IMR-90 (cell line): ENCODE results near the gene STX7. TPM values are rescaled to one million over a fixed set of nuclear protein-coding genes. Genes with fewer than 3 reads are reported as not detected.

Experiments used
- ATAC-seq: fragments of 200-7000 bp; cut with Tn5 transposase; 2 replicates; pipeline ENCODE4 v1.9.1; 2020; ENCODE audit warnings: low read depth, mild to moderate bottlenecking, moderate library complexity
- BruUV-seq: library from RNA; stranded (reverse); fragments of 400-500 nt; replicated peaks from 2 replicates; lab custom pipeline; 2021; lab: Mats Ljungman, UMichigan
- CTCF ChIA-PET: fragments of 300-600 bp; formaldehyde crosslinking; extraction: SDS; loops from one replicate; lab custom pipeline; 2021; ENCODE audit warnings: antibody characterized with exemption; lab: Yijun Ruan, JAX
- POLR2A ChIA-PET: fragments of 300-600 bp; sonication (Branson Sonifier 250); formaldehyde crosslinking; loops from one replicate; lab custom pipeline; 2022; ENCODE audit warnings: antibody characterized with exemption; ENCODE audit not compliant: unreplicated experiment; lab: Charles Lee
- DNase-seq: peaks from one replicate; pipeline ENCODE4 v3.0.0; 2013
- H2AFZ ChIP-seq: replicated peaks from 2 replicates; pipeline ENCODE3; 2013; ENCODE audit warnings: low read length, mild to moderate bottlenecking; ENCODE audit not compliant: poor library complexity
- H2AK5ac ChIP-seq: 2 replicates; pipeline ENCODE4 v1.6.1; 2013; ENCODE audit warnings: low read depth, low read length, inconsistent platforms
- H2AK9ac ChIP-seq: replicated peaks from 2 replicates; pipeline ENCODE3; 2013; ENCODE audit warnings: mild to moderate bottlenecking, low read depth, low read length, moderate library complexity; ENCODE audit not compliant: poor library complexity
- H2BK120ac ChIP-seq: 2 replicates; pipeline ENCODE4 v1.6.1; 2013; ENCODE audit warnings: low read depth, low read length, inconsistent platforms
- H2BK15ac ChIP-seq: 3 replicates; pipeline ENCODE4 v1.6.1; 2013; ENCODE audit warnings: low read depth, low read length, inconsistent platforms
- H2BK20ac ChIP-seq: 2 replicates; pipeline ENCODE4 v1.6.1; 2013; ENCODE audit warnings: low read depth, mild to moderate bottlenecking, inconsistent platforms, low read length, moderate library complexity
- H2BK5ac ChIP-seq: 2 replicates; pipeline ENCODE4 v1.6.1; 2013; ENCODE audit warnings: mild to moderate bottlenecking, low read depth, low read length, inconsistent platforms; ENCODE audit not compliant: poor library complexity, severe bottlenecking
- H3K14ac ChIP-seq: replicated peaks from 2 replicates; pipeline ENCODE4 v1.6.1; 2013; ENCODE audit warnings: low read depth, low read length, inconsistent platforms
- H3K18ac ChIP-seq: 2 replicates; pipeline ENCODE4 v1.6.1; 2013; ENCODE audit warnings: low read depth, low read length, control low read depth
- H3K23ac ChIP-seq: 2 replicates; pipeline ENCODE4 v1.6.1; 2013; ENCODE audit warnings: low read depth, low read length, inconsistent platforms
- H3K27ac ChIP-seq: 2 replicates; pipeline ENCODE4 v1.5.1; 2013; ENCODE audit warnings: mild to moderate bottlenecking, control low read depth, low read length; ENCODE audit not compliant: insufficient read depth
- H3K27me3 ChIP-seq: 2 replicates; pipeline ENCODE4 v1.6.1; 2013; ENCODE audit warnings: low read length; ENCODE audit not compliant: control insufficient read depth, insufficient read depth
- H3K36me3 ChIP-seq: 2 replicates; pipeline ENCODE4 v1.6.1; 2013; ENCODE audit warnings: low read length, mixed read lengths; ENCODE audit not compliant: control insufficient read depth, insufficient read depth
- H3K4ac ChIP-seq: 2 replicates; pipeline ENCODE4 v1.6.1; 2013; ENCODE audit warnings: low read depth, low read length, inconsistent platforms
- H3K4me1 ChIP-seq: 2 replicates; pipeline ENCODE4 v1.6.1; 2013; ENCODE audit warnings: low read length, mixed read lengths; ENCODE audit not compliant: control insufficient read depth, insufficient read depth
- H3K4me2 ChIP-seq: 2 replicates; pipeline ENCODE4 v1.6.1; 2013; ENCODE audit warnings: low read depth, mild to moderate bottlenecking, control low read depth, low read length, moderate library complexity
- H3K4me3 ChIP-seq: 2 replicates; pipeline ENCODE4 v1.5.1; 2013; ENCODE audit warnings: low read depth, mild to moderate bottlenecking, control low read depth, low read length, moderate library complexity; ENCODE audit not compliant: insufficient read depth
- H3K56ac ChIP-seq: 2 replicates; pipeline ENCODE4 v1.6.1; 2013; ENCODE audit warnings: low read length, inconsistent platforms; ENCODE audit not compliant: insufficient read depth; ENCODE audit errors: extremely low read depth
- H3K79me1 ChIP-seq, 2 experiments: 2 replicates each; pipeline ENCODE4 v1.6.1; 2013; ENCODE audit warnings: low read length in 2 of 2, inconsistent platforms in 1 of 2, low read depth in 1 of 2
- H3K9ac ChIP-seq: 2 replicates; pipeline ENCODE4 v1.6.1; 2013; ENCODE audit warnings: low read depth, low read length, control low read depth
- H3K9me1 ChIP-seq: 2 replicates; pipeline ENCODE4 v1.6.1; 2013; ENCODE audit warnings: low read length, inconsistent platforms; ENCODE audit not compliant: insufficient read depth
- H3K9me3 ChIP-seq: 2 replicates; pipeline ENCODE4 v1.6.1; 2013; ENCODE audit warnings: low read length; ENCODE audit not compliant: control insufficient read depth, insufficient read depth
- H4K20me1 ChIP-seq: 2 replicates; pipeline ENCODE4 v1.6.1; 2013; ENCODE audit warnings: low read length, inconsistent platforms; ENCODE audit not compliant: insufficient read depth
- H4K5ac ChIP-seq: 2 replicates; pipeline ENCODE4 v1.6.1; 2013; ENCODE audit warnings: mild to moderate bottlenecking, low read depth, low read length, control low read depth
- H4K8ac ChIP-seq, 2 experiments: 2 replicates each; pipeline ENCODE4 v1.6.1; 2013; ENCODE audit warnings: low read depth in 2 of 2, low read length in 2 of 2, control low read depth in 1 of 2, inconsistent platforms in 1 of 2
- H4K91ac ChIP-seq: 2 replicates; pipeline ENCODE4 v1.6.1; 2013; ENCODE audit warnings: low read depth, low read length, inconsistent platforms; ENCODE audit not compliant: insufficient read depth
- CEBPB ChIP-seq: IDR thresholded peaks from 2 replicates; pipeline ENCODE4 v1.6.1; 2012; ENCODE audit warnings: low read depth, low read length, improper control_type of control experiment
- CHD1 ChIP-seq: IDR thresholded peaks from 2 replicates; pipeline ENCODE4 v1.6.1; 2012; ENCODE audit warnings: low read depth, low read length, improper control_type of control experiment
- FOS ChIP-seq: fragments of 150-350 bp; IDR thresholded peaks from 2 replicates; pipeline ENCODE4 v1.6.1; 2016; ENCODE audit warnings: low read depth, low read length
- MAFK ChIP-seq: IDR thresholded peaks from 2 replicates; pipeline ENCODE4 v1.6.1; 2012; ENCODE audit warnings: low read depth, low read length, improper control_type of control experiment
- NFE2L2 ChIP-seq: fragments of 150-350 bp; IDR thresholded peaks from 2 replicates; pipeline ENCODE4 v1.6.1; 2016; ENCODE audit warnings: low read depth, mild to moderate bottlenecking, low read length
- RAD21 ChIP-seq: IDR thresholded peaks from 2 replicates; pipeline ENCODE4 v1.6.1; 2012; ENCODE audit warnings: low read length, improper control_type of control experiment
- WGBS, 2 experiments: methylation state at CpG; one replicate each; pipeline versions ENCODE4 v1.1.5 to v1.1.7; 2013; ENCODE audit warnings: missing lambda C conversion rate in 2 of 2; ENCODE audit not compliant: insufficient read length in 1 of 2; ENCODE audit errors: extremely low coverage in 2 of 2; 5-methylcytosine and 5-hydroxymethylcytosine counted together
- dilution Hi-C: fragments of 300-500 bp; cut with HindIII; formaldehyde crosslinking; loops from one replicate; pipeline ENCODE4 v1.14.3; 2018; ENCODE audit warnings: low sequenced_read_pairs; ENCODE audit not compliant: unreplicated experiment
- in situ Hi-C: fragments of 300-500 bp; cut with MboI; formaldehyde crosslinking; loops from 3 replicates; pipeline ENCODE4 v1.14.3; 2019; ENCODE audit warnings: low sequenced_read_pairs, inconsistent platforms, mixed read lengths
- intact Hi-C: fragments of 100-400 bp; cut with micrococcal nuclease; formaldehyde crosslinking; loops from 2 replicates; pipeline ENCODE4 v1.10.0; 2022
- polyA plus RNA-seq, 3 experiments: library from polyadenylated mRNA; depleted of rRNA; stranded (reverse); fragments of >200 nt; gene quantifications; 2 replicates each; pipeline ENCODE4 v1.2.3, GENCODE V29; 2012; ENCODE audit warnings: low replicate concordance in 1 of 3
- total RNA-seq: library from RNA; depleted of rRNA; stranded (reverse); fragments of >200 nt; gene quantifications from 2 replicates; pipeline ENCODE4 v1.2.3, GENCODE V29; 2012
- TF ChIP-seq, protein P1 (sequence below): conservative IDR thresholded peaks from 2 replicates; pipeline ENCODE4 v1.5.1; 2012; ENCODE audit warnings: mild to moderate bottlenecking, low read depth, low read length, improper control_type of control experiment

The STX7 gene
- total and polyA plus RNA-seq, 2 of the 4 experiments (the other 2 are of a cell fraction) = 16.5 to 35.1 TPM

DNA sequence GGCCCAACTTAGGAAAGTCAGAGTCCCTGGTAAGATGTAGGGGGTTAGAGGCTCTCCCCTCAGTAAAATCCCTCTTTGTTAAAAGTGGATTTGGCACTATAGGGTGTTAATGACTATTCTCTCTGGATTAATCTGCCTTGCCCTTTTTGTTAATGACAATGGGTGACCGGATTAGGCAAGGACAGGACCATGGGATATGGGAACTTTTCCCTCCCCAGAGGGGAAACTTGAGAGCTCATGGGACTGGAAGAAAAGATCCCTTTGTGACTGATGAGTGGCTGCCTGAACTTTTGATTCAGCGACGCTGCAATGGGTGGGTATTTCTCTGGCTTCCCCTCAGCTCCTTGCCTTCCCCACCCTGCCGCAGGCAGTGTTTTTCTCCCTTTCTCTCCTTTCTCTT lies 12.9 kb upstream of the STX7 start:
- no peak overlapping the region for H2BK20ac ChIP-seq
- in situ Hi-C loops = no loop called here
- no peak overlapping the region for H3K4me2 ChIP-seq
- peaks cover 6% of the 10 kb centered on the region; the same call in 1 of the 2 replicates for H3K9me3 ChIP-seq
- TF ChIP-seq CEBPB = no peak
- no peak for TF ChIP-seq FOS
- TF ChIP-seq RAD21 = no peak
- TF ChIP-seq, protein P1, sequence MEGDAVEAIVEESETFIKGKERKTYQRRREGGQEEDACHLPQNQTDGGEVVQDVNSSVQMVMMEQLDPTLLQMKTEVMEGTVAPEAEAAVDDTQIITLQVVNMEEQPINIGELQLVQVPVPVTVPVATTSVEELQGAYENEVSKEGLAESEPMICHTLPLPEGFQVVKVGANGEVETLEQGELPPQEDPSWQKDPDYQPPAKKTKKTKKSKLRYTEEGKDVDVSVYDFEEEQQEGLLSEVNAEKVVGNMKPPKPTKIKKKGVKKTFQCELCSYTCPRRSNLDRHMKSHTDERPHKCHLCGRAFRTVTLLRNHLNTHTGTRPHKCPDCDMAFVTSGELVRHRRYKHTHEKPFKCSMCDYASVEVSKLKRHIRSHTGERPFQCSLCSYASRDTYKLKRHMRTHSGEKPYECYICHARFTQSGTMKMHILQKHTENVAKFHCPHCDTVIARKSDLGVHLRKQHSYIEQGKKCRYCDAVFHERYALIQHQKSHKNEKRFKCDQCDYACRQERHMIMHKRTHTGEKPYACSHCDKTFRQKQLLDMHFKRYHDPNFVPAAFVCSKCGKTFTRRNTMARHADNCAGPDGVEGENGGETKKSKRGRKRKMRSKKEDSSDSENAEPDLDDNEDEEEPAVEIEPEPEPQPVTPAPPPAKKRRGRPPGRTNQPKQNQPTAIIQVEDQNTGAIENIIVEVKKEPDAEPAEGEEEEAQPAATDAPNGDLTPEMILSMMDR = no peak
- TF ChIP-seq NFE2L2 = no peak
- no peak for TF ChIP-seq MAFK
- TF ChIP-seq CHD1 = no peak
- no peak overlapping the region for H2BK5ac ChIP-seq
- no CpG with 5 or more reads among the region's 4 CpGs for WGBS, 2 experiments
- H3K23ac ChIP-seq = no peak overlapping the region
- DNase-seq = no peak
- no peaks in the 10 kb centered on the region for H3K79me1 ChIP-seq
- BruUV-seq = no TSS peak
- H4K5ac ChIP-seq = no peak overlapping the region
- ChIA-PET POLR2A (no interaction called here), CTCF (no interaction called here)
- no peak for ATAC-seq
- H3K9me1 ChIP-seq = no peaks in the 10 kb centered on the region
- H4K91ac ChIP-seq = no peak overlapping the region
- H3K18ac ChIP-seq = no peak overlapping the region
- no peak overlapping the region for H3K9ac ChIP-seq
- intact Hi-C loops = no loop called here
- H4K8ac ChIP-seq = no peak overlapping the region
- no peak overlapping the region for H3K27ac ChIP-seq
- H2AFZ ChIP-seq = no peak overlapping the region
- H2BK120ac ChIP-seq = no peak overlapping the region
- H2AK5ac ChIP-seq = no peak overlapping the region
- H2BK15ac ChIP-seq = no peak overlapping the region
- H3K4me3 ChIP-seq = no peak overlapping the region
- no peak overlapping the region for H2AK9ac ChIP-seq
- H3K4me1 ChIP-seq = no peaks in the 10 kb centered on the region
- H3K36me3 ChIP-seq = no peaks in the 10 kb centered on the region
- H4K20me1 ChIP-seq = no peaks in the 10 kb centered on the region
- H3K14ac ChIP-seq = no peak overlapping the region
- H3K4ac ChIP-seq = no peak overlapping the region
- no peak overlapping the region for H3K56ac ChIP-seq
- dilution Hi-C loops = no loop called here
- H3K27me3 ChIP-seq = peaks cover 27% of the 10 kb centered on the region
